ENCODE measurements around the gene TNXB.
"Not testable (repeated sequence)": the region's sequence is repeated elsewhere in the genome, so short reads cannot be mapped to it uniquely, and the experiment has no call there.

Gene TNXB

GRCh38 chr6:32009537-32009936 lies 99.6 kb downstream of the TNXB start:
- H3K9me3 ChIP-seq (replicated peaks in 1 of 2; ENCODE audit: control insufficient read depth in 2 of 2, insufficient read depth in 1 of 2, low read depth in 1 of 2, low read length in 2 of 2); H2BK12ac ChIP-seq (ENCODE audit: low read length); H3K27me3 ChIP-seq (ENCODE audit: control insufficient read depth in 3 of 3, insufficient read depth in 3 of 3, low read depth in 1 of 3, low read length in 3 of 3); H2BK5ac ChIP-seq (ENCODE audit: low read length); H3K36me3 ChIP-seq (replicated peaks in 1 of 2; ENCODE audit: control insufficient read depth in 2 of 2, insufficient read depth in 2 of 2, low read length in 2 of 2); H3K14ac ChIP-seq (ENCODE audit: low read length); H2BK120ac ChIP-seq (ENCODE audit: low read depth, low read length); H3K4me1 ChIP-seq (ENCODE audit: control insufficient read depth in 2 of 2, insufficient read depth in 1 of 2, low read depth in 1 of 2, low read length in 2 of 2); H3K9ac ChIP-seq (ENCODE audit: low read depth, low read length, poor library complexity); H2BK15ac ChIP-seq (ENCODE audit: low read length); H3K4me3 ChIP-seq (ENCODE audit: low read length in 2 of 2); H3K27ac ChIP-seq (replicated peaks; ENCODE audit: low read length); H3K4ac ChIP-seq (ENCODE audit: low read length); H2AFZ ChIP-seq (ENCODE audit: low read length); H3K4me2 ChIP-seq (ENCODE audit: insufficient read depth, low read length, poor library complexity, severe bottlenecking); DNase-seq (ENCODE audit: low spot score); H4K8ac ChIP-seq (ENCODE audit: low read depth, low read length); H2AK5ac ChIP-seq (ENCODE audit: low read depth, low read length); H4K91ac ChIP-seq (ENCODE audit: low read depth, low read length, poor library complexity); H3K23ac ChIP-seq (ENCODE audit: low read depth, low read length, poor library complexity); H3K18ac ChIP-seq (ENCODE audit: low read length); H3K79me1 ChIP-seq (ENCODE audit: low read depth, low read length): not testable (repeated sequence)
- WGBS, 2 donors (ENCODE audit: extremely low coverage in 2 of 2, insufficient read length in 2 of 2, insufficient replicate concordance in 1 of 2), result no CpG with 5 or more reads among the region's 12 CpGs

GRCh38 chr6:32008616-32009015 lies 100.5 kb downstream of the TNXB start:
- H3K9me3 ChIP-seq (replicated peaks in 1 of 2; ENCODE audit: control insufficient read depth in 2 of 2, insufficient read depth in 1 of 2, low read depth in 1 of 2, low read length in 2 of 2); H3K27ac ChIP-seq (replicated peaks; ENCODE audit: low read length); H3K36me3 ChIP-seq (replicated peaks in 1 of 2; ENCODE audit: control insufficient read depth in 2 of 2, insufficient read depth in 2 of 2, low read length in 2 of 2); H3K79me1 ChIP-seq (ENCODE audit: low read depth, low read length); H2BK120ac ChIP-seq (ENCODE audit: low read depth, low read length); H2BK15ac ChIP-seq (ENCODE audit: low read length); DNase-seq (ENCODE audit: low spot score); H4K91ac ChIP-seq (ENCODE audit: low read depth, low read length, poor library complexity); H3K4me1 ChIP-seq (ENCODE audit: control insufficient read depth in 2 of 2, insufficient read depth in 1 of 2, low read depth in 1 of 2, low read length in 2 of 2); H3K9ac ChIP-seq (ENCODE audit: low read depth, low read length, poor library complexity); H3K14ac ChIP-seq (ENCODE audit: low read length); H3K18ac ChIP-seq (ENCODE audit: low read length); H2AFZ ChIP-seq (ENCODE audit: low read length); H4K8ac ChIP-seq (ENCODE audit: low read depth, low read length); H3K4me3 ChIP-seq (ENCODE audit: low read length in 2 of 2); H2BK12ac ChIP-seq (ENCODE audit: low read length); H2AK5ac ChIP-seq (ENCODE audit: low read depth, low read length); H3K27me3 ChIP-seq (ENCODE audit: control insufficient read depth in 3 of 3, insufficient read depth in 3 of 3, low read depth in 1 of 3, low read length in 3 of 3); H2BK5ac ChIP-seq (ENCODE audit: low read length); H3K4me2 ChIP-seq (ENCODE audit: insufficient read depth, low read length, poor library complexity, severe bottlenecking); H3K23ac ChIP-seq (ENCODE audit: low read depth, low read length, poor library complexity); H3K4ac ChIP-seq (ENCODE audit: low read length): not testable (repeated sequence)
- no CpG with 5 or more reads among the region's 12 CpGs for WGBS, 2 donors (ENCODE audit: extremely low coverage in 2 of 2, insufficient read length in 2 of 2, insufficient replicate concordance in 1 of 2)

- not testable (repeated sequence) for H3K27me3 ChIP-seq (ENCODE audit: control insufficient read depth in 3 of 3, insufficient read depth in 3 of 3, low read depth in 1 of 3, low read length in 3 of 3); H2BK12ac ChIP-seq (ENCODE audit: low read length); H3K23ac ChIP-seq (ENCODE audit: low read depth, low read length, poor library complexity); DNase-seq (ENCODE audit: low spot score); H2AFZ ChIP-seq (ENCODE audit: low read length); H2BK15ac ChIP-seq (ENCODE audit: low read length); H4K8ac ChIP-seq (ENCODE audit: low read depth, low read length); H2AK5ac ChIP-seq (ENCODE audit: low read depth, low read length); H3K4me3 ChIP-seq (ENCODE audit: low read length in 2 of 2); H3K9ac ChIP-seq (ENCODE audit: low read depth, low read length, poor library complexity); H3K18ac ChIP-seq (ENCODE audit: low read length); H3K4ac ChIP-seq (ENCODE audit: low read length); H3K27ac ChIP-seq (replicated peaks; ENCODE audit: low read length); H3K9me3 ChIP-seq (replicated peaks in 1 of 2; ENCODE audit: control insufficient read depth in 2 of 2, insufficient read depth in 1 of 2, low read depth in 1 of 2, low read length in 2 of 2); H3K4me2 ChIP-seq (ENCODE audit: insufficient read depth, low read length, poor library complexity, severe bottlenecking); H2BK5ac ChIP-seq (ENCODE audit: low read length); H3K14ac ChIP-seq (ENCODE audit: low read length); H3K36me3 ChIP-seq (replicated peaks in 1 of 2; ENCODE audit: control insufficient read depth in 2 of 2, insufficient read depth in 2 of 2, low read length in 2 of 2); H2BK120ac ChIP-seq (ENCODE audit: low read depth, low read length); H3K4me1 ChIP-seq (ENCODE audit: control insufficient read depth in 2 of 2, insufficient read depth in 1 of 2, low read depth in 1 of 2, low read length in 2 of 2); H3K79me1 ChIP-seq (ENCODE audit: low read depth, low read length); H4K91ac ChIP-seq (ENCODE audit: low read depth, low read length, poor library complexity)
- WGBS, 2 donors (ENCODE audit: extremely low coverage in 2 of 2, insufficient read length in 2 of 2, insufficient replicate concordance in 1 of 2), result no CpG with 5 or more reads among the region's 24 CpGs
Measured at GRCh38 chr6:32008037-32008436, 101.1 kb downstream of the TNXB start.

- not testable (repeated sequence) for H3K23ac ChIP-seq (ENCODE audit: low read depth, low read length, poor library complexity); H2BK15ac ChIP-seq (ENCODE audit: low read length); H3K79me1 ChIP-seq (ENCODE audit: low read depth, low read length); H4K8ac ChIP-seq (ENCODE audit: low read depth, low read length); H3K4me3 ChIP-seq (ENCODE audit: low read length in 2 of 2); H2BK12ac ChIP-seq (ENCODE audit: low read length); H3K18ac ChIP-seq (ENCODE audit: low read length); H4K91ac ChIP-seq (ENCODE audit: low read depth, low read length, poor library complexity); DNase-seq (ENCODE audit: low spot score); H2AK5ac ChIP-seq (ENCODE audit: low read depth, low read length); H3K27ac ChIP-seq (replicated peaks; ENCODE audit: low read length); H2BK5ac ChIP-seq (ENCODE audit: low read length); H3K27me3 ChIP-seq (ENCODE audit: control insufficient read depth in 3 of 3, insufficient read depth in 3 of 3, low read depth in 1 of 3, low read length in 3 of 3); H3K4ac ChIP-seq (ENCODE audit: low read length); H3K9me3 ChIP-seq (replicated peaks in 1 of 2; ENCODE audit: control insufficient read depth in 2 of 2, insufficient read depth in 1 of 2, low read depth in 1 of 2, low read length in 2 of 2); H3K4me2 ChIP-seq (ENCODE audit: insufficient read depth, low read length, poor library complexity, severe bottlenecking); H3K36me3 ChIP-seq (replicated peaks in 1 of 2; ENCODE audit: control insufficient read depth in 2 of 2, insufficient read depth in 2 of 2, low read length in 2 of 2); H2BK120ac ChIP-seq (ENCODE audit: low read depth, low read length); H3K4me1 ChIP-seq (ENCODE audit: control insufficient read depth in 2 of 2, insufficient read depth in 1 of 2, low read depth in 1 of 2, low read length in 2 of 2); H3K9ac ChIP-seq (ENCODE audit: low read depth, low read length, poor library complexity); H3K14ac ChIP-seq (ENCODE audit: low read length); H2AFZ ChIP-seq (ENCODE audit: low read length)
- no CpG with 5 or more reads among the region's 12 CpGs for WGBS, 2 donors (ENCODE audit: extremely low coverage in 2 of 2, insufficient read length in 2 of 2, insufficient replicate concordance in 1 of 2)
Measured at GRCh38 chr6:32007086-32007485, 102.1 kb downstream of the TNXB start.

Measured in neuronal stem cell (in vitro differentiated cells).